Measurements from ENCODE around the gene UBQLN4. TPM values are rescaled to one million over a fixed set of nuclear protein-coding genes. Genes with fewer than 3 reads are reported as not detected.
A peak's percentile ranks its signal among the peaks of the same experiment; 100 is the strongest.

UBQLN4 gene
- total RNA-seq: 10 to 100 TPM; 32.7 to 32.9 TPM

- intact Hi-C loops (cut with micrococcal nuclease): loop anchor here (1.0 to 10.0 kb wide), 7 partner anchors 34 to 309 kb away; partner anchors contain the start of genes KHDC4, RIT1, SSR2 and SYT11
- Mint-ChIP-seq H3K27me3 (no peaks in the 10 kb centered on the region), H3K27ac (peak within 1 kb of the TSS; percentile 96), H3K36me3 (peaks cover 9% of the 10 kb centered on the region), H3K4me3 (peak within 1 kb of the TSS; percentile 93), H3K9me3 (no peaks in the 10 kb centered on the region), H3K4me1 (ENCODE audit: low read depth) (peaks cover 27% of the 10 kb centered on the region)
- POLR2A ChIA-PET: no interaction called here
- CTCF ChIA-PET: interaction anchor here (0.8 to 2.2 kb wide), 5 partner anchors 13 to 198 kb away, joined by 3 to 11 read pairs (median 4); partner anchors contain the start of genes SSR2 and SYT11
- DNase-seq: peak; percentile 91
Measured at GRCh38 chr1:156053768-156054499, at the start of gene UBQLN4. TSS of gene UBQLN4 (minus strand) at chr1:156053798. CDS start at chr1:156053701, 97 bp downstream.

GRCh38 chr1:156102633-156103511, 49.3 kb upstream of the UBQLN4 start:
- Mint-ChIP-seq H3K9me3 (peaks cover 2% of the 10 kb centered on the region), H3K27me3 (peaks cover 4% of the 10 kb centered on the region), H3K36me3 (no peaks in the 10 kb centered on the region), H3K27ac (peak overlapping the region; percentile 93), H3K4me1 (ENCODE audit: low read depth) (peaks cover 77% of the 10 kb centered on the region), H3K4me3 (peak overlapping the region; percentile 40)
- intact Hi-C loops (cut with micrococcal nuclease): no loop called here
- ChIA-PET CTCF (interaction anchor here (0.9 to 20.9 kb wide), 2 partner anchors 22 to 36 kb away, joined by 4 to 1097 read pairs; partner anchors contain the start of gene LMNA), POLR2A (interaction anchor here (5.5 kb wide), 1 partner anchor 12 kb away, joined by 41 read pairs; the partner anchor contains the start of gene LMNA)
- DNase-seq: no peak

- no peak for DNase-seq
- Mint-ChIP-seq H3K36me3 (peaks cover 2% of the 10 kb centered on the region), H3K27me3 (peaks cover 6% of the 10 kb centered on the region), H3K9me3 (peaks cover 2% of the 10 kb centered on the region), H3K27ac (peak overlapping the region; percentile 29), H3K4me1 (ENCODE audit: low read depth) (peaks cover 81% of the 10 kb centered on the region), H3K4me3 (peak overlapping the region; percentile 7)
- intact Hi-C loops (cut with micrococcal nuclease): no loop called here
- ChIA-PET CTCF (interaction anchor here (20.9 kb wide), 1 partner anchor 23 kb away, joined by 1097 read pairs; the partner anchor contains the start of gene LMNA), POLR2A (interaction anchor here (8.5 kb wide), 1 partner anchor 26 kb away, joined by 180 read pairs; no protein-coding TSS in a partner anchor)
Measured at GRCh38 chr1:156101880-156102279, 48.3 kb upstream of the UBQLN4 start.

GRCh38 chr1:156100205-156100995, 46.8 kb upstream of the UBQLN4 start:
- Mint-ChIP-seq H3K36me3 (peaks cover 2% of the 10 kb centered on the region), H3K27ac (peak overlapping the region; percentile 58), H3K27me3 (peaks cover 6% of the 10 kb centered on the region), H3K9me3 (peaks cover 2% of the 10 kb centered on the region), H3K4me3 (no peak overlapping the region), H3K4me1 (ENCODE audit: low read depth) (peaks cover 83% of the 10 kb centered on the region)
- ChIA-PET CTCF (interaction anchor here (0.6 to 20.9 kb wide), 3 partner anchors 24 to 125 kb away, joined by 3 to 1097 read pairs (median 4); partner anchors contain the start of gene LMNA), POLR2A (interaction anchor here (1.5 to 8.5 kb wide), 4 partner anchors 14 to 123 kb away, joined by 3 to 180 read pairs (median 50); partner anchors contain the start of gene LMNA)
- intact Hi-C loops (cut with micrococcal nuclease): no loop called here
- DNase-seq: peak; percentile 24

GRCh38 chr1:156099282-156099681, 45.7 kb upstream of the UBQLN4 start:
- H3K27me3 Mint-ChIP-seq: peaks cover 6% of the 10 kb centered on the region
- DNase-seq: no peak
- ChIA-PET POLR2A (interaction anchor here (1.5 to 8.5 kb wide), 7 partner anchors 8 to 124 kb away, joined by 3 to 180 read pairs (median 28); partner anchors contain the start of genes LMNA, PMF1 and SLC25A44), CTCF (interaction anchor here (0.6 to 20.9 kb wide), 4 partner anchors 9 to 126 kb away, joined by 3 to 1097 read pairs (median 36); partner anchors contain the start of gene LMNA)
- peak overlapping the region; percentile 26 for H3K27ac Mint-ChIP-seq
- intact Hi-C loops (cut with micrococcal nuclease): loop anchor here (5.0 to 10.0 kb wide), 2 partner anchors 183 to 406 kb away; partner anchors contain the start of genes MEF2D, SMG5 and TMEM79
- H3K4me1 Mint-ChIP-seq (ENCODE audit: low read depth): peaks cover 75% of the 10 kb centered on the region
- H3K9me3 Mint-ChIP-seq: peaks cover 2% of the 10 kb centered on the region
- H3K4me3 Mint-ChIP-seq: no peak overlapping the region
- peaks cover 2% of the 10 kb centered on the region for H3K36me3 Mint-ChIP-seq

- peaks cover 2% of the 10 kb centered on the region for H3K9me3 Mint-ChIP-seq
- ChIA-PET POLR2A (interaction anchor here (1.6 to 8.5 kb wide), 7 partner anchors 8 to 119 kb away, joined by 4 to 180 read pairs (median 28); partner anchors contain the start of genes LMNA, PMF1 and SLC25A44), CTCF (interaction anchor here (0.6 to 20.9 kb wide), 3 partner anchors 9 to 126 kb away, joined by 3 to 1097 read pairs (median 70); partner anchors contain the start of gene LMNA)
- DNase-seq: no peak
- H3K4me3 Mint-ChIP-seq: no peak overlapping the region
- peaks cover 7% of the 10 kb centered on the region for H3K27me3 Mint-ChIP-seq
- peaks cover 70% of the 10 kb centered on the region for H3K4me1 Mint-ChIP-seq (ENCODE audit: low read depth)
- intact Hi-C loops (cut with micrococcal nuclease): loop anchor here (1.0 to 10.0 kb wide), 3 partner anchors 8 to 406 kb away; partner anchors contain the start of genes MEF2D, SMG5 and TMEM79
- peaks cover 2% of the 10 kb centered on the region for H3K36me3 Mint-ChIP-seq
- peak overlapping the region; percentile 96 for H3K27ac Mint-ChIP-seq
Measured at GRCh38 chr1:156098784-156099183, 45.2 kb upstream of the UBQLN4 start.

- CTCF ChIA-PET: interaction anchor here (0.8 to 20.9 kb wide), 19 partner anchors 9 to 185 kb away, joined by 3 to 1097 read pairs (median 8); partner anchors contain the start of genes LMNA, PMF1 and SMG5
- peak overlapping the region; percentile 96 for H3K27ac Mint-ChIP-seq
Measured at GRCh38 chr1:156097499-156098178, 44.0 kb upstream of the UBQLN4 start.

GRCh38 chr1:156096640-156097391, 43.2 kb upstream of the UBQLN4 start:
- DNase-seq: peak; percentile 97
- H3K4me3 Mint-ChIP-seq: peak overlapping the region; percentile 64
- peaks cover 2% of the 10 kb centered on the region for H3K36me3 Mint-ChIP-seq
- intact Hi-C loops (cut with micrococcal nuclease): loop anchor here (1.0 to 10.0 kb wide), 5 partner anchors 17 to 408 kb away; partner anchors contain the start of genes LMNA, MEF2D, SMG5 and TMEM79
- H3K9me3 Mint-ChIP-seq: peaks cover 2% of the 10 kb centered on the region
- CTCF ChIA-PET: interaction anchor here (0.8 to 20.9 kb wide), 23 partner anchors 8 to 186 kb away, joined by 3 to 1097 read pairs (median 6); partner anchors contain the start of genes LMNA, PMF1 and SMG5
- peak overlapping the region; percentile 96 for H3K27ac Mint-ChIP-seq
- POLR2A ChIA-PET: interaction anchor here (0.6 to 8.5 kb wide), 17 partner anchors 8 to 185 kb away, joined by 3 to 180 read pairs (median 8); partner anchors contain the start of genes LMNA, PMF1 and SMG5
- H3K27me3 Mint-ChIP-seq: peaks cover 11% of the 10 kb centered on the region
- H3K4me1 Mint-ChIP-seq (ENCODE audit: low read depth): peaks cover 56% of the 10 kb centered on the region

More at GRCh38 chr1:156097499-156098178, 44.0 kb upstream of the UBQLN4 start:
- Mint-ChIP-seq H3K4me3 (peak overlapping the region; percentile 64), H3K9me3 (peaks cover 2% of the 10 kb centered on the region), H3K27me3 (peaks cover 9% of the 10 kb centered on the region), H3K36me3 (peaks cover 2% of the 10 kb centered on the region), H3K4me1 (ENCODE audit: low read depth) (peaks cover 60% of the 10 kb centered on the region)
- intact Hi-C loops (cut with micrococcal nuclease): loop anchor here (1.0 to 10.0 kb wide), 3 partner anchors 9 to 407 kb away; partner anchors contain the start of genes MEF2D, SMG5 and TMEM79
- POLR2A ChIA-PET: interaction anchor here (0.8 to 8.5 kb wide), 16 partner anchors 7 to 184 kb away, joined by 3 to 180 read pairs (median 10); partner anchors contain the start of genes LMNA, PMF1 and SMG5
- peak; percentile 78 for DNase-seq

GRCh38 chr1:156095906-156096508, 42.4 kb upstream of the UBQLN4 start:
- peaks cover 54% of the 10 kb centered on the region for H3K4me1 Mint-ChIP-seq (ENCODE audit: low read depth)
- H3K4me3 Mint-ChIP-seq: peak overlapping the region; percentile 64
- H3K36me3 Mint-ChIP-seq: peaks cover 2% of the 10 kb centered on the region
- intact Hi-C loops (cut with micrococcal nuclease): loop anchor here (1.0 to 10.0 kb wide), 5 partner anchors 18 to 409 kb away; partner anchors contain the start of genes LMNA, MEF2D, SMG5 and TMEM79
- POLR2A ChIA-PET: interaction anchor here (1.5 to 8.5 kb wide), 10 partner anchors 9 to 128 kb away, joined by 5 to 180 read pairs (median 24); partner anchors contain the start of genes LMNA and PMF1
- CTCF ChIA-PET: interaction anchor here (1.3 to 20.9 kb wide), 15 partner anchors 8 to 186 kb away, joined by 3 to 1097 read pairs (median 10); partner anchors contain the start of genes LMNA, PMF1 and SMG5
- peaks cover 2% of the 10 kb centered on the region for H3K9me3 Mint-ChIP-seq
- peak overlapping the region; percentile 96 for H3K27ac Mint-ChIP-seq
- peak; percentile 69 for DNase-seq
- H3K27me3 Mint-ChIP-seq: peaks cover 11% of the 10 kb centered on the region

Data from activated CD4-positive, alpha-beta memory T cell treated with anti-CD3 and anti-CD28 coated beads for 36 hours (primary cell).